HEK293 (cell line): ENCODE measurements around the gene ZSCAN10.

Experiments
- ATF2 ChIP-seq: fragments of 450-650 bp; formaldehyde crosslinking; IDR thresholded peaks from 2 replicates; pipeline ENCODE4 v1.5.1; 2016; ENCODE audit warnings: missing biosample characterization, missing genetic modification characterization, low read depth
- CTCF ChIP-seq: fragments of 450-650 bp; formaldehyde crosslinking; IDR thresholded peaks from 2 replicates; pipeline ENCODE4 v1.5.1; 2016; ENCODE audit warnings: missing biosample characterization, missing genetic modification characterization
- PRDM10 ChIP-seq: fragments of 450-650 bp; formaldehyde crosslinking; IDR thresholded peaks from 2 replicates; pipeline ENCODE4 v1.5.1; 2016; ENCODE audit warnings: missing biosample characterization, missing genetic modification characterization
- REST ChIP-seq: fragments of 450-650 bp; formaldehyde crosslinking; IDR thresholded peaks from 2 replicates; pipeline ENCODE4 v1.5.1; 2016; ENCODE audit warnings: missing biosample characterization, missing genetic modification characterization
- TCF7L2 ChIP-seq: IDR thresholded peaks from 2 replicates; pipeline ENCODE4 v1.6.1; 2011; ENCODE audit warnings: low read depth, mild to moderate bottlenecking, inconsistent platforms, low read length, moderate library complexity, borderline replicate concordance
- ZBTB1 ChIP-seq: fragments of 450-650 bp; formaldehyde crosslinking; IDR thresholded peaks from 2 replicates; pipeline ENCODE4 v1.5.1; 2016; ENCODE audit warnings: missing biosample characterization, missing genetic modification characterization
- ZNF341 ChIP-seq: fragments of 450-650 bp; formaldehyde crosslinking; IDR thresholded peaks from 2 replicates; pipeline ENCODE4; 2016; ENCODE audit warnings: low read depth, missing biosample characterization, missing genetic modification characterization
- ZNF394 ChIP-seq: fragments of 450-650 bp; formaldehyde crosslinking; IDR thresholded peaks from 2 replicates; pipeline ENCODE4 v1.5.1; 2016; ENCODE audit warnings: missing biosample characterization, missing genetic modification characterization, mild to moderate bottlenecking, moderate library complexity, borderline replicate concordance
- ZNF692 ChIP-seq: fragments of 450-650 bp; formaldehyde crosslinking; IDR thresholded peaks from 2 replicates; pipeline ENCODE4 v1.5.1; 2016; ENCODE audit warnings: missing biosample characterization, missing genetic modification characterization
- ZNF785 ChIP-seq: fragments of 450-650 bp; formaldehyde crosslinking; IDR thresholded peaks from 2 replicates; pipeline ENCODE4 v1.5.1; 2016; ENCODE audit warnings: missing biosample characterization, missing genetic modification characterization

- TF ChIP-seq ZBTB1 (tag by site-specific recombination) (no peak), ZNF341 (tag by site-specific recombination) (no peak), ZNF785 (tag by site-specific recombination) (no peak), ZNF692 (tag by site-specific recombination) (no peak), PRDM10 (tag by site-specific recombination) (no peak), REST (tag by site-specific recombination) (no peak), TCF7L2 (no peak), ATF2 (tag by site-specific recombination) (no peak), ZNF394 (tag by site-specific recombination) (no peak), CTCF (no peak)
These were observed 40.7 kb downstream of the ZSCAN10 start for GRCh38 chr16:3058139-3059030.
